ENCODE data around the gene ATL1.

GRCh38 chr14:50541159-50541567, 18.8 kb upstream of the ATL1 start:
- TF ChIP-seq EZH2phosphoT487 (IDR thresholded peaks at IDR 0.05; ENCODE audit: unreplicated experiment) (no peak), EZH2 (IDR thresholded peaks at IDR 0.05; ENCODE audit: low read depth, unreplicated experiment) (no peak), CTCF (conservative IDR thresholded peaks at IDR 0.05; ENCODE audit: low read depth in 2 of 2) (no peak), JUNB (IDR thresholded peaks at IDR 0.05; ENCODE audit: unreplicated experiment) (no peak), CREB1 (CRISPR knock-in tag; IDR thresholded peaks at IDR 0.05; ENCODE audit: low read depth) (no peak), POLR2AphosphoS5 (IDR thresholded peaks at IDR 0.05; ENCODE audit: low read depth) (no peak), REST (IDR thresholded peaks at IDR 0.05; ENCODE audit: unreplicated experiment) (no peak), STAT1 (IDR thresholded peaks at IDR 0.05; ENCODE audit: unreplicated experiment) (no peak), ZNF331 (CRISPR knock-in tag; IDR thresholded peaks at IDR 0.05; ENCODE audit: low read depth) (no peak)

Data from GM23338 (cell line).